Caco-2 (cell line): Measurements from ENCODE around the gene PLB1. TPM values are rescaled to one million over a fixed set of nuclear protein-coding genes. Genes with fewer than 3 reads are reported as not detected.

Experiments used
- BruUV-seq: library from RNA; stranded (reverse); fragments of 400-500 nt; replicated peaks from 2 replicates; lab custom pipeline; 2021; lab: Mats Ljungman, UMichigan
- CTCF ChIA-PET: fragments of 300-600 bp; sonication (Branson Sonifier 250); formaldehyde crosslinking; loops from one replicate; lab custom pipeline; 2022; ENCODE audit warnings: antibody characterized with exemption; lab: Charles Lee
- POLR2A ChIA-PET: fragments of 300-600 bp; sonication (Branson Sonifier 250); formaldehyde crosslinking; loops from one replicate; lab custom pipeline; 2022; ENCODE audit warnings: antibody characterized with exemption; lab: Charles Lee
- DNase-seq, 2 experiments: peaks; one replicate each; pipeline versions ENCODE4 v3.0.0 to v3.0.0-alpha.2; 2020 to 2022
- H3K27me3 ChIP-seq: replicated peaks from 2 replicates; pipeline ENCODE4 v1.6.0; 2011; ENCODE audit warnings: low read length; ENCODE audit not compliant: control insufficient read depth, insufficient read depth
- H3K36me3 ChIP-seq: 2 replicates; pipeline ENCODE4 v1.5.1; 2011; ENCODE audit warnings: low read length; ENCODE audit not compliant: control insufficient read depth, insufficient read depth
- H3K4me1 ChIP-seq: fragments of 250-450 bp; sonication (Bioruptor Pico); 2 replicates; pipeline ENCODE4 v1.5.1; 2020; ENCODE audit warnings: mild to moderate bottlenecking
- H3K4me3 ChIP-seq: 2 replicates; pipeline ENCODE4 v1.5.1; 2011; ENCODE audit warnings: low read depth, mild to moderate bottlenecking, control low read depth, low read length
- H3K9me3 ChIP-seq: fragments of 250-450 bp; sonication (Bioruptor Pico); 2 replicates; pipeline ENCODE4 v1.5.1; 2020; ENCODE audit warnings: mild to moderate bottlenecking, moderate library complexity
- H3K27ac Mint-ChIP-seq: one replicate; pipeline ENCODE4 v1.8.0; 2022; ENCODE audit warnings: mixed read lengths; ENCODE audit not compliant: unreplicated experiment
- H3K27me3 Mint-ChIP-seq: one replicate; pipeline ENCODE4 v1.8.0; 2022; ENCODE audit warnings: mixed read lengths; ENCODE audit not compliant: insufficient read depth, unreplicated experiment
- H3K36me3 Mint-ChIP-seq: one replicate; pipeline ENCODE4 v1.8.0; 2022; ENCODE audit warnings: mild to moderate bottlenecking, mixed read lengths; ENCODE audit not compliant: insufficient read depth, unreplicated experiment
- H3K4me1 Mint-ChIP-seq: one replicate; pipeline ENCODE4 v1.8.0; 2022; ENCODE audit warnings: low read depth, mixed read lengths; ENCODE audit not compliant: unreplicated experiment
- H3K4me3 Mint-ChIP-seq: one replicate; pipeline ENCODE4 v1.8.0; 2022; ENCODE audit warnings: mild to moderate bottlenecking, moderate library complexity, mixed read lengths; ENCODE audit not compliant: unreplicated experiment
- H3K9me3 Mint-ChIP-seq: one replicate; pipeline ENCODE4 v1.8.0; 2022; ENCODE audit warnings: mixed read lengths; ENCODE audit not compliant: unreplicated experiment
- intact Hi-C: fragments of 100-400 bp; cut with micrococcal nuclease; formaldehyde crosslinking; loops from one replicate; pipeline ENCODE4 v1.10.0; 2022; ENCODE audit not compliant: unreplicated experiment
- total RNA-seq: library from RNA; stranded (reverse); gene quantifications from 2 replicates; pipeline ENCODE4 v1.2.3, GENCODE V29; 2022
- TF ChIP-seq, protein P1 (sequence below), 2 experiments: fragments of 200-600 bp in 1 of 2; IDR thresholded peaks; 1 replicate in 1 of 2; 2 replicates in 1 of 2; pipeline versions ENCODE4 v1.5.1 to v1.8.0; 2011 to 2022; ENCODE audit warnings: antibody characterized with exemption in 1 of 2, control low read depth in 1 of 2, inconsistent platforms in 1 of 2, low read depth in 1 of 2, low read length in 1 of 2, mild to moderate bottlenecking in 1 of 2, moderate library complexity in 1 of 2; ENCODE audit not compliant: insufficient read depth in 1 of 2, severe bottlenecking in 1 of 2, unreplicated experiment in 1 of 2

PLB1 gene
- total RNA-seq, 1 experiment from 2014 or later = 2.8 TPM

DNA sequence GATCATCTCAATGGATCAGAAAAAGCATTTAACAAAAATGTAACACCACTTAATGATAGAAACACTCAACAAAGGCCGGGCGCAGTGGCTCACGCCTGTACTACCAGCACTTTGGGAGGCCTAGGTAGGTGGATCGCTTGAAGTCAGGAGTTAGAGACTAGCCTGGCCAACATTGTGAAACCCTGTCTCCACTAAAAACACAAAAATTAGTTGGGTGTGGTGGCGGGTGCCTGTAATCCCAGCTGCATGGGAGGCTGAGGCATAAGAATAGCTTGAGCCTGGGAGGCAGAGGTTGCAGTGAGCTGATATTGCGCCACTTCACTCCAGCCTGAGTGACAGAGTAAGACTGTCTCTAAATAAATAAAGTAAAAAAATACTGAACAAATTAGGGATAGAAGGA is 74.6 kb downstream of the PLB1 start:
- Mint-ChIP-seq H3K4me3 (no peak overlapping the region), H3K27ac (no peak overlapping the region), H3K36me3 (no peaks in the 10 kb centered on the region), H3K9me3 (no peaks in the 10 kb centered on the region), H3K27me3 (no peaks in the 10 kb centered on the region), H3K4me1 (peaks cover 11% of the 10 kb centered on the region)
- no peak for DNase-seq
- ChIA-PET CTCF (no interaction called here), POLR2A (no interaction called here)
- Histone ChIP-seq H3K9me3 (no peaks in the 10 kb centered on the region), H3K36me3 (no peaks in the 10 kb centered on the region), H3K4me3 (no peak overlapping the region), H3K27me3 (no peaks in the 10 kb centered on the region), H3K4me1 (peaks cover 22% of the 10 kb centered on the region)
- TF ChIP-seq, protein P1, sequence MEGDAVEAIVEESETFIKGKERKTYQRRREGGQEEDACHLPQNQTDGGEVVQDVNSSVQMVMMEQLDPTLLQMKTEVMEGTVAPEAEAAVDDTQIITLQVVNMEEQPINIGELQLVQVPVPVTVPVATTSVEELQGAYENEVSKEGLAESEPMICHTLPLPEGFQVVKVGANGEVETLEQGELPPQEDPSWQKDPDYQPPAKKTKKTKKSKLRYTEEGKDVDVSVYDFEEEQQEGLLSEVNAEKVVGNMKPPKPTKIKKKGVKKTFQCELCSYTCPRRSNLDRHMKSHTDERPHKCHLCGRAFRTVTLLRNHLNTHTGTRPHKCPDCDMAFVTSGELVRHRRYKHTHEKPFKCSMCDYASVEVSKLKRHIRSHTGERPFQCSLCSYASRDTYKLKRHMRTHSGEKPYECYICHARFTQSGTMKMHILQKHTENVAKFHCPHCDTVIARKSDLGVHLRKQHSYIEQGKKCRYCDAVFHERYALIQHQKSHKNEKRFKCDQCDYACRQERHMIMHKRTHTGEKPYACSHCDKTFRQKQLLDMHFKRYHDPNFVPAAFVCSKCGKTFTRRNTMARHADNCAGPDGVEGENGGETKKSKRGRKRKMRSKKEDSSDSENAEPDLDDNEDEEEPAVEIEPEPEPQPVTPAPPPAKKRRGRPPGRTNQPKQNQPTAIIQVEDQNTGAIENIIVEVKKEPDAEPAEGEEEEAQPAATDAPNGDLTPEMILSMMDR (IDR thresholded peaks at IDR 0.05; ENCODE audit: insufficient read depth in 1 of 2, low read depth in 1 of 2, low read length in 1 of 2, severe bottlenecking in 1 of 2, unreplicated experiment in 1 of 2) = no peak
- no TSS peak for BruUV-seq
- intact Hi-C loops = no loop called here

GRCh38 chr2:28576714-28577113 is 80.9 kb downstream of the PLB1 start:
- Histone ChIP-seq H3K4me3 (no peak overlapping the region), H3K9me3 (no peaks in the 10 kb centered on the region), H3K4me1 (no peaks in the 10 kb centered on the region), H3K27me3 (no peaks in the 10 kb centered on the region), H3K36me3 (no peaks in the 10 kb centered on the region)
- no peaks in the 10 kb centered on the region for H3K27me3 Mint-ChIP-seq
- no TSS peak for BruUV-seq
- CTCF ChIA-PET = interaction anchor here (0.6 kb wide), 1 partner anchor 10 kb away, joined by 4 read pairs; no protein-coding TSS in a partner anchor
- DNase-seq = no peak
- H3K36me3 Mint-ChIP-seq = no peaks in the 10 kb centered on the region
- H3K9me3 Mint-ChIP-seq = no peaks in the 10 kb centered on the region
- no peak overlapping the region for H3K4me3 Mint-ChIP-seq
- intact Hi-C loops = no loop called here
- H3K27ac Mint-ChIP-seq = no peak overlapping the region
- POLR2A ChIA-PET = no interaction called here
- H3K4me1 Mint-ChIP-seq = no peaks in the 10 kb centered on the region
- TF ChIP-seq, protein P1 (IDR thresholded peaks at IDR 0.05; ENCODE audit: insufficient read depth in 1 of 2, low read depth in 1 of 2, low read length in 1 of 2, severe bottlenecking in 1 of 2, unreplicated experiment in 1 of 2) = no peak

DNA sequence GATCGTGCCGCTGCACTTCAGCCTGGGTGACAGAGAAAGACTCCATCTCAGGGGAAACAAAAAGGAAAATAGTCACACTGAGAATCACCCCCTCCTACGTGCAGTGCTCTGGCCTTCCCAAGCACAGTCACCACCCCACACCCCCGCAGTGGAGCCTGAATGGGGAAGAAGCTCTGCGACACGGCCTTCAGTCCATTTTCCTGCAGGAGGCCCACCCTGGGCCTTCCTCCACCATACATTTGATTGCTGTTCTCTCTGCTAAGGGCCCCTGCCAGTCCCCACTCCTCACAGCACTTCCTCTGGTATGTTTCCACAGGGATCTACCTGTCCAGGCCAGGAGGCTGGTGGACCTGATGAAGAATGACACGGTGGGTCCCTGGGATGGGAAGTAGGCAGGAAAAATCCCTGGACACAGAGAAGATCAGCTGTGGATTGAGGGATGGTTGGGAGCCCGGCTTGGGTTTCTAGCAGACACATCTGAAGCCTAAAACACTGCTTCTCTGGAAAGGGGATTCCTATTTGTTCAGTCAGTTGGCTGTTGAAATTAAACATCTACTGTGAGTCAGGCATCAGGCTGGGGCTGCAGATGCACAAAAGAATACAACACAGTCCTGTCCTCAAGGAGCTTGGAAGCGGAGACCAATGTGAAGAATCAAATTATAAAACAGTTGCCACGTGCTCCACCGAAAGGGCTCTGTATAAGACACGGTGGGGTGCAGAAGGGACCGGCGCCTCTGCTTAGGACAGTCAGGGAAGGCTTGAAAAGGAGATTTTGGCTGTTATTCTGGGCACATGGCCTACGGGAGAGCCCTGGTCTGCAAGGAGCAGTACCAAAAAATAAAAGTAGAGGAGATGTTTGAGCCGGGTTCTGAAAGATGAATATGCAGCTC is 82.2 kb downstream of the PLB1 start:
- Mint-ChIP-seq H3K36me3 (no peaks in the 10 kb centered on the region), H3K27ac (no peak overlapping the region), H3K27me3 (no peaks in the 10 kb centered on the region), H3K4me3 (no peak overlapping the region), H3K4me1 (no peaks in the 10 kb centered on the region), H3K9me3 (no peaks in the 10 kb centered on the region)
- DNase-seq = no peak
- intact Hi-C loops = no loop called here
- POLR2A ChIA-PET = no interaction called here
- Histone ChIP-seq H3K9me3 (no peaks in the 10 kb centered on the region), H3K36me3 (no peaks in the 10 kb centered on the region), H3K27me3 (no peaks in the 10 kb centered on the region), H3K4me1 (no peaks in the 10 kb centered on the region), H3K4me3 (no peak overlapping the region)
- CTCF ChIA-PET = no interaction called here
- TF ChIP-seq, protein P1 (IDR thresholded peaks at IDR 0.05; ENCODE audit: insufficient read depth in 1 of 2, low read depth in 1 of 2, low read length in 1 of 2, severe bottlenecking in 1 of 2, unreplicated experiment in 1 of 2) = no peak
- no TSS peak for BruUV-seq
